K562 (cell line): ENCODE data around the gene CCDC88A. TPM values are rescaled to one million over a fixed set of nuclear protein-coding genes. Genes with fewer than 3 reads are reported as not detected.

ENCODE experiments used
- ATAC-seq: fragments of 200-7000 bp; cut with Tn5 transposase; 3 replicates; pipeline ENCODE4 v1.9.1; 2020; ENCODE audit warnings: moderate library complexity
- BruUV-seq: library from RNA; stranded (reverse); fragments of 400-500 nt; replicated peaks from 2 replicates; lab custom pipeline; 2021; lab: Mats Ljungman, UMichigan
- CTCF ChIA-PET: fragments of 300-600 bp; formaldehyde crosslinking; extraction: SDS; loops from one replicate; lab custom pipeline; 2021; ENCODE audit warnings: low intra/inter-chr PET ratio; lab: Yijun Ruan, JAX
- POLR2A ChIA-PET: fragments of 300-600, 350-650 bp; sonication (Branson Sonifier 250); formaldehyde crosslinking; extraction: SDS; loops from one replicate; lab custom pipeline; 2021; ENCODE audit warnings: antibody characterized with exemption, inconsistent platforms; lab: Yijun Ruan, JAX
- DNase-seq, 4 experiments: peaks; one replicate each; pipeline versions ENCODE4 v3.0.0 to v3.0.0-alpha.2; 2011 to 2018; ENCODE audit warnings: low spot score in 3 of 4, mixed read lengths in 3 of 4; ENCODE audit errors: extremely low read depth in 1 of 4
- FAIRE-seq: peaks from 2 replicates; lab custom pipeline; 2011; peaks lifted over from hg19 to GRCh38; lab: Jason Lieb, UNC
- H2AFZ ChIP-seq: 2 replicates; pipeline ENCODE4 v1.6.0; 2011; ENCODE audit warnings: low read depth, low read length, control low read depth, inconsistent platforms
- H3K27ac ChIP-seq: fragments of 200-600 bp; 3 replicates; pipeline ENCODE4 v1.8.0; 2011; ENCODE audit warnings: low read depth, mild to moderate bottlenecking, control low read depth, inconsistent platforms, low read length, moderate library complexity, mixed read lengths; ENCODE audit errors: extremely low read depth
- H3K27me3 ChIP-seq, 2 experiments: fragments of 300-600 bp in 1 of 2; 2 replicates in 1 of 2; 3 replicates in 1 of 2; pipeline versions ENCODE4 v1.6.0 to v1.8.0; 2011; ENCODE audit warnings: inconsistent platforms in 2 of 2, low read length in 2 of 2, mild to moderate bottlenecking in 1 of 2, mixed read lengths in 1 of 2, moderate library complexity in 1 of 2; ENCODE audit not compliant: control insufficient read depth in 2 of 2, insufficient read depth in 2 of 2
- H3K36me3 ChIP-seq: fragments of 300-600 bp; 3 replicates; pipeline ENCODE4 v1.8.0; 2011; ENCODE audit warnings: mild to moderate bottlenecking, low read length, inconsistent platforms; ENCODE audit not compliant: control insufficient read depth, insufficient read depth
- H3K4me1 ChIP-seq, 2 experiments: fragments of 200-600 bp in 1 of 2; replicated peaks in 1 of 2; 2 replicates in 1 of 2; 3 replicates in 1 of 2; pipeline versions ENCODE4 v1.5.1 to v1.8.0; 2011; ENCODE audit warnings: inconsistent platforms in 2 of 2, low read length in 2 of 2, mild to moderate bottlenecking in 1 of 2, mixed read lengths in 1 of 2, moderate library complexity in 1 of 2; ENCODE audit not compliant: control insufficient read depth in 2 of 2, insufficient read depth in 2 of 2
- H3K4me2 ChIP-seq: 2 replicates; pipeline ENCODE4 v1.6.1; 2011; ENCODE audit warnings: low read length, control low read depth, inconsistent platforms, mixed read lengths; ENCODE audit not compliant: insufficient read depth
- H3K4me3 ChIP-seq: fragments of 200-600 bp; sonication (generic), shearing (Covaris generic); 2 replicates; pipeline ENCODE4 v1.5.1; 2016; ENCODE audit warnings: control low read depth, inconsistent platforms
- H3K79me2 ChIP-seq: fragments of 200-600 bp; 3 replicates; pipeline ENCODE4 v1.8.0; 2011; ENCODE audit warnings: low read length, inconsistent platforms; ENCODE audit not compliant: control insufficient read depth, insufficient read depth
- H3K9ac ChIP-seq, 2 experiments: 2 replicates each; pipeline versions ENCODE4 v1.6.0 to v1.6.1; 2011; ENCODE audit warnings: low read depth in 2 of 2, low read length in 2 of 2, control low read depth in 1 of 2, inconsistent platforms in 1 of 2, mild to moderate bottlenecking in 1 of 2, mixed read lengths in 1 of 2; ENCODE audit not compliant: insufficient read depth in 1 of 2
- H3K9me1 ChIP-seq: one replicate; pipeline ENCODE4 v1.6.0; 2011; ENCODE audit warnings: inconsistent platforms, mild to moderate bottlenecking, low read length, moderate library complexity; ENCODE audit not compliant: control insufficient read depth, insufficient read depth
- H3K9me3 ChIP-seq: replicated peaks from 2 replicates; pipeline ENCODE4 v1.5.1; 2011; ENCODE audit warnings: low read depth, low read length, inconsistent platforms; ENCODE audit not compliant: control insufficient read depth, insufficient read depth
- H4K20me1 ChIP-seq: replicated peaks from 2 replicates; pipeline ENCODE4 v1.6.1; 2011; ENCODE audit warnings: low read length, inconsistent platforms, mixed read lengths; ENCODE audit not compliant: control insufficient read depth, insufficient read depth
- CEBPB ChIP-seq: fragments of 450-650 bp; IDR thresholded peaks from 2 replicates; pipeline ENCODE4 v1.6.1; 2016; ENCODE audit warnings: missing genetic modification characterization, missing compliant biosample characterization
- RNF219 ChIP-seq: fragments of 250-450 bp; sonication (Bioruptor Pico); IDR thresholded peaks from 2 replicates; pipeline ENCODE4 v1.5.0; 2022; ENCODE audit warnings: mild to moderate bottlenecking
- ZNF717 ChIP-seq: fragments of 250-450 bp; sonication (Bioruptor Pico); IDR thresholded peaks from 2 replicates; pipeline ENCODE4 v1.5.0; 2021
- WGBS: fragments of 100-300 bp; shearing (Covaris generic); methylation state at CpG from one replicate; pipeline ENCODE4 v1.1.6; 2016; ENCODE audit warnings: low coverage, mixed read lengths; ENCODE audit not compliant: insufficient coverage; ENCODE audit errors: missing lambda C conversion rate; 5-methylcytosine and 5-hydroxymethylcytosine counted together
- in situ Hi-C: fragments of 300-500 bp; cut with MboI; formaldehyde crosslinking; loops from 4 replicates; pipeline ENCODE4 v1.15.0; 2018; ENCODE audit warnings: inconsistent platforms, mixed read lengths
- intact Hi-C: fragments of 100-400 bp; cut with micrococcal nuclease; formaldehyde crosslinking; loops from 2 replicates; pipeline ENCODE4 v1.14.2; 2022
- polyA plus RNA-seq, 8 experiments: library from polyadenylated mRNA; depleted of rRNA in 4 of 8; stranded (reverse) in 5 of 8; unstranded in 3 of 8; fragments of >200 nt; fragmentation: Nextera tagmentation in 2 of 8; fragmentation: Illumina TruSeq in 1 of 8; extraction: Ambion mirVana in 2 of 8; extraction: Trizol in 1 of 8; gene quantifications; 2 replicates each; pipeline versions ENCODE4 v1.2.1 to v1.2.3, GENCODE V29; 2011 to 2014; ENCODE audit warnings: inconsistent platforms in 1 of 8, missing spikeins in 1 of 8
- total RNA-seq, 7 experiments: library from RNA; depleted of rRNA in 6 of 7; stranded (reverse); fragments of >200 nt in 6 of 7; fragmentation: Illumina TruSeq in 2 of 7; extraction: Trizol in 2 of 7; gene quantifications; 2 replicates each; pipeline versions ENCODE4 v1.2.1 to v1.2.3, GENCODE V29; 2011 to 2021; ENCODE audit warnings: low replicate concordance in 1 of 7
- TF ChIP-seq, protein P1 (sequence below): sonication (generic); formaldehyde crosslinking; IDR thresholded peaks from 2 replicates; pipeline ENCODE4 v1.4.0; 2020; ENCODE audit warnings: mild to moderate bottlenecking, missing genetic modification reagents

CCDC88A gene
- total and polyA plus RNA-seq, 9 of the 15 experiments (the other 6 are each of a cell fraction or from before 2014, with no cell fraction given), result 29.3 to 102 (median 55.6) TPM

GRCh38 chr2:55403256-55403998 is 16.2 kb downstream of the CCDC88A start:
- intact Hi-C loops, result no loop called here
- Histone ChIP-seq H3K9me3 (no peaks in the 10 kb centered on the region), H3K4me2 (no peak overlapping the region)
- TF ChIP-seq ZNF717 (CRISPR knock-in tag) (no peak), CEBPB (tag) (peak; percentile 55)
- TF ChIP-seq, all 486 proteins: peak for 1
- H4K20me1 ChIP-seq, result no peaks in the 10 kb centered on the region
- peaks cover 47% of the 10 kb centered on the region for H3K36me3 ChIP-seq
- no peaks in the 10 kb centered on the region for H3K9me1 ChIP-seq
- no TSS peak for BruUV-seq
- no peak overlapping the region for H2AFZ ChIP-seq
- peaks cover 32% of the 10 kb centered on the region for H3K79me2 ChIP-seq
- WGBS, result 86% methylated on average over 4 of the region's 4 CpGs
- no peak overlapping the region for H3K9ac ChIP-seq
- POLR2A ChIA-PET, result interaction anchor here (0.6 kb wide), 1 partner anchor 64 kb away, joined by 4 read pairs; no protein-coding TSS in a partner anchor
- DNase-seq, result no peak
- no peak for ATAC-seq
- FAIRE-seq, result no peak
- H3K4me3 ChIP-seq, result no peak overlapping the region
- H3K4me1 ChIP-seq, result no peaks in the 10 kb centered on the region
- CTCF ChIA-PET, result no interaction called here
- H3K27me3 ChIP-seq, result no peaks in the 10 kb centered on the region
- H3K27ac ChIP-seq, result no peak overlapping the region
- in situ Hi-C loops, result no loop called here

DNA sequence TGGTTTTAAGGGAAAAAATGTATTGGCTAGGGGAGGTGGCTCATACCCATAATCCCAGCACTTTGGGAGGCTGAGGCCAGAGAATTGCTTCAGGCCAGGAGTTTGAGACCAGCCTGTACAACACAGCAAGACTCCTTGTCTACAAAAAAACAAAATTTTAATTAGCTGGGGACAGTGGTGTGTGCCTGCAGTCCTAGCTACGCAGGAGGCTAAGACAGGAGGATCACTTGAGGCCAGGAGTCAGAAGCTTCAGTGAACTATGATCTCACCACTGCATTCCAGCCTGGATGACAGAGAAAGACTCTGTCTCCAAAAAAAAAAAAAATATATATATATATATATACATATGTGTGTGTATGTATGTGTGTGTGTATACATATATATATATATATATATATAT is 18.5 kb downstream of the CCDC88A start:
- Histone ChIP-seq H3K9me3 (no peaks in the 10 kb centered on the region), H3K79me2 (peaks cover 22% of the 10 kb centered on the region), H3K4me1 (no peaks in the 10 kb centered on the region), H3K27me3 (no peaks in the 10 kb centered on the region), H3K9ac (no peak overlapping the region), H4K20me1 (no peaks in the 10 kb centered on the region), H2AFZ (no peak overlapping the region), H3K27ac (no peak overlapping the region), H3K9me1 (no peaks in the 10 kb centered on the region), H3K36me3 (peaks cover 35% of the 10 kb centered on the region; the same call in 2 of the 3 replicates), H3K4me3 (no peak overlapping the region), H3K4me2 (no peak overlapping the region)
- DNase-seq, result no peak
- peak; percentile 31; the same call in 2 of the 3 replicates for ATAC-seq
- CTCF ChIA-PET, result no interaction called here
- intact Hi-C loops (no loop called here), in situ Hi-C loops (no loop called here)
- 100% methylated on average over 1 of the region's 1 CpG for WGBS
- no peak for FAIRE-seq
- BruUV-seq, result no TSS peak
- POLR2A ChIA-PET, result interaction anchor here (1.0 to 2.0 kb wide), 4 partner anchors 8 to 118 kb away, joined by 3 to 4 read pairs (median 3); partner anchors contain the start of gene CFAP36
- TF ChIP-seq RNF219 (CRISPR knock-in tag), result no peak
- TF ChIP-seq, protein P1, sequence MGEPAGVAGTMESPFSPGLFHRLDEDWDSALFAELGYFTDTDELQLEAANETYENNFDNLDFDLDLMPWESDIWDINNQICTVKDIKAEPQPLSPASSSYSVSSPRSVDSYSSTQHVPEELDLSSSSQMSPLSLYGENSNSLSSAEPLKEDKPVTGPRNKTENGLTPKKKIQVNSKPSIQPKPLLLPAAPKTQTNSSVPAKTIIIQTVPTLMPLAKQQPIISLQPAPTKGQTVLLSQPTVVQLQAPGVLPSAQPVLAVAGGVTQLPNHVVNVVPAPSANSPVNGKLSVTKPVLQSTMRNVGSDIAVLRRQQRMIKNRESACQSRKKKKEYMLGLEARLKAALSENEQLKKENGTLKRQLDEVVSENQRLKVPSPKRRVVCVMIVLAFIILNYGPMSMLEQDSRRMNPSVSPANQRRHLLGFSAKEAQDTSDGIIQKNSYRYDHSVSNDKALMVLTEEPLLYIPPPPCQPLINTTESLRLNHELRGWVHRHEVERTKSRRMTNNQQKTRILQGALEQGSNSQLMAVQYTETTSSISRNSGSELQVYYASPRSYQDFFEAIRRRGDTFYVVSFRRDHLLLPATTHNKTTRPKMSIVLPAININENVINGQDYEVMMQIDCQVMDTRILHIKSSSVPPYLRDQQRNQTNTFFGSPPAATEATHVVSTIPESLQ (CRISPR knock-in tag), result no peak
- TF ChIP-seq, all 486 proteins: peak for 0
